Inferior parietal cortex (tissue), 1 donor: Measurements from ENCODE around the gene MERTK.
A peak's percentile ranks its signal among the peaks of the same experiment; 100 is the strongest.

Experiments
- DNase-seq: peaks from one replicate; pipeline ENCODE4 v3.0.0-alpha.2; 2016; ENCODE audit errors: extremely low spot score

MERTK gene

DNA sequence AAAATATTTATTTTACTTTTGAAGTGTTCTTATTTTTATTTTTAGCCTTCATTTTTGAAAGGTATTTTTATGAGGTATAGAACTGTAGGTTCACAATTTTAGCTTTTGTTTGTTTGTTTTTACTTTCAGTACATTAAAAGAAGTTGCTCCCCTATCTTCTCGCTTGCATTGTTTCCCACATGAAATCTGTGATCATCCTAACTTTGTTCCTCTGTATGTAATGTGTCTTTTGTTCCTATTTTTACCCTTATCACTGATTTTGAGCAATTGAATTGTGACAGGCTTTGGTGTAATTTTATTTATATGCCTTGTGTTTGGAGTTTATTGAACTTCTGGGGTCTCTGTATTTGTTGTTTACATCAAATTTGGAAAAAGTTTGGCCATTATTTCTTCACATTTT lies 78.8 kb downstream of the MERTK start:
- DNase-seq, result no peak

GRCh38 chr2:111978452-111979170 lies 80.2 kb downstream of the MERTK start:
- no peak for DNase-seq

GRCh38 chr2:111981666-111982065 lies 83.3 kb downstream of the MERTK start:
- no peak for DNase-seq

DNA sequence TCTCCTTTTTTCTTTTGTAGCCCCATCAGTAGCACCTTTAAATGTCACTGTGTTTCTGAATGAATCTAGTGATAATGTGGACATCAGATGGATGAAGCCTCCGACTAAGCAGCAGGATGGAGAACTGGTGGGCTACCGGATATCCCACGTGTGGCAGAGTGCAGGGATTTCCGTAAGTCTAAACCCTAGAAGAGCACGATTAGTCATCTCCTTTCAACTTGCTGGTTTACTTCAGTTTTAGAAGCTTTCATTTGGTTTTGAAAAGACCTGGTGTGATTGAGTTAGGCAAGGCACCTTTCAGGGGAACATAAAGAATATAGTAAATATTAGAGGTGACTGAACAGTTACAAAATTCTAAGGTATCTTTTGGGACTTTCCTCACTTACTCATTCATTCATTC lies 84.4 kb downstream of the MERTK start:
- no peak for DNase-seq

- DNase-seq, result no peak
Observed at GRCh38 chr2:111983478-111984212, 85.2 kb downstream of the MERTK start.

DNA sequence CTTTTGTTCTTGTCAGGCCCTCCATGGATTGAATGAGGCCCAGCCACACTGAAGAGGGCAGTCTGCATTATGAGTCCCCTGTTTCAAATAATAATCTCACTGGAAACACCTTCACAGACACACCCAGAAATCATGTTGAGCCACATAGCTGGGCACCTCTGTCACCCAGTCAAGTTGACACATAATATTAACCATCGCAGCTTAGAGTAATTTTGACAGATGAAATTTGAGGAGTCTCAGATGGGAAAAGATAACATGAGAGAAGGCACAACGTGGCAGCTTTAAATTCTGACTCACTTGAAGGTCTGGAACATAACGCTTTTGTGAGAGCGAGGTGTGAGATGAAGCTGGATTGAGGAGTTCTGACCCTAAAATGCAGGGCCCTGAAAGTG lies 85.8 kb downstream of the MERTK start:
- DNase-seq, result no peak

GRCh38 chr2:111985514-111985913 lies 87.1 kb downstream of the MERTK start:
- DNase-seq, result no peak

DNA sequence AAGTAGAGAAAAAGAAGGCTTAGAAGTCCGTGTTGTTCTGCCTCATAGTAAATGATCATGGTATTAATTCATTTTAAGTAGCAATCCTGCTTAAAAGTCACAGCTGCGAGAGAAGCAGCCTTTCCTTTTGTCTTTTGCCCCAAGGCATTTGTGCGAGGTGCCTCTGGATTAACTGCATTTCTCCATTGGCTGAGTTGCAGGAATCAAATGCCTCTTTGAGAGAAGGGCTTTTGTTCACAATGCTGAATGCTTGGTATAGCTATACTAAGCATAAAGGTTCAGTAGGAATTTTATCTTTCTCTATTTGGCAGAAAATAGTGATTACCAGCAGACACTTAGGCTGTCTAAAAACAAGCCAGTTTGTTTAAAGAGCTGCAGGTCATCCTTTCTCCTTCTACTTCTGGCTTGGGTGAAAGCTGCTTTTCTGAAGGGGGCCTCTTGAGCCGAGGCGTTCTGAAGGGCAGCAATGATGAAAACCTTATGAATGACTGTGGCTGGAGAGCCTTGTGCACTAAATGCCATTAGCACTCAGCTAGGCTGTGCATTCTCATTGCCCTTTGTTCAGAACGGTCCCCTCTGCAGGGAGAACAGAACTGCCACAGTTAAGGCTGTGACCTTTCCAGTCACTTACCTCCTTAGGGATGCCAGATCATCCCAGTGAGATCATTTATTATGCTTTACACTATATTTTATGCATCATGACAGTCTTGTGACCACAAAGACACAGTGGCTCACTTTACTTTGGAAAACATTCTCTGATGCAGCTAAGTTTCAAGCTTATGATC lies 87.9 kb downstream of the MERTK start:
- DNase-seq, result no peak

DNA sequence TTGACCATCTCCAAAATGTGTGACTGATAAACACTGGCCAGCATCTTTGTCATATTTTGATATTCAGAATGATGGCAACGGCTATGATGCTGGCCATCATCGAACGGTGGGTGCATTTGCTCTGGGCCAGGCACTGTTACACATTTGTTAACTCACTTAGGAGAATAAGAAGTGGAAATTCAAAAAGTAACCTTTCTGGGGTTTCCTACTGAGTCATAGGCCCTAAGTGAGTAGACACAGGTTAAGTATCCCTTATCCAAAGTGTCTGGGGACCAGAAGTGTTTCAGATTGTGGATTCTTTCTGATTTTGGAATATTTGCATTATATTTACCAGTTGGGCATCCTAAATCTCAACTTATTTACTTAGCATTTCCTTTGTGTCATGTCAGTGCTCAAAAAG lies 92.0 kb downstream of the MERTK start:
- no peak for DNase-seq

- no peak for DNase-seq
Observed at GRCh38 chr2:111990856-111991255, 92.4 kb downstream of the MERTK start.

DNA sequence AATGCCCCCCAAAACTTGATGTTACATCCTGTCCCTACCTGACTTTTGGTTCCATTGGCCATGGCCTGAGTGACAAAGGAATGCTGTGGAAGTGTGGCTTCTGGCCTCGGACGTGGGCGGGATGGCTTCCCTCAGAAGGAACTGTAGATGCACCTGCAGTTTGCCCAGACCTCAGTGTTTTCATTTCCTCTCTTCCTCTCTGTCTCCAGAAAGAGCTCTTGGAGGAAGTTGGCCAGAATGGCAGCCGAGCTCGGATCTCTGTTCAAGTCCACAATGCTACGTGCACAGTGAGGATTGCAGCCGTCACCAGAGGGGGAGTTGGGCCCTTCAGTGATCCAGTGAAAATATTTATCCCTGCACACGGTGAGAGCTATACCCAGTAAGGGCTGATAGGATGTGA lies 95.6 kb downstream of the MERTK start:
- DNase-seq, result no peak

- DNase-seq, result no peak
Observed at GRCh38 chr2:111995148-111995547, 96.7 kb downstream of the MERTK start.

DNA sequence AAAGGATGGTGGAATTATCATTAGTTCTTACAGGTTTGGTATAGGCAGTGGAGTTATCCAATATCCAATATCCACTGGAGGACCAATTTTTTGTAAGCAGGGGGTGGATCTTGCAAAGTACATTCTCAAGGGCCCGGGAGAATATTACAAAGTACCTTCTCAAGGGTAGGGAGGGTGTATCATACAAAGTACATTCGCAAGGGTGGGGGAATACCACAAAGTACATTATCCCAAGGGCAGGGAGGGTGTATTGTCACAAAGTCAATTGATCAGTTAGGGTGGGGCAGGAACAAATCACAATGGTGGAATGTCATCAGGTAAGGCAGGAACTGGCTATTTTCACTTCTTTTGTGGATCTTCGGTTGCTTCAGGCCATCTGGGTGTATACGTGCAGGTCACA lies 101.4 kb downstream of the MERTK start:
- DNase-seq, result no peak

- no peak for DNase-seq
Observed at GRCh38 chr2:112000399-112001135, 102.2 kb downstream of the MERTK start.

DNA sequence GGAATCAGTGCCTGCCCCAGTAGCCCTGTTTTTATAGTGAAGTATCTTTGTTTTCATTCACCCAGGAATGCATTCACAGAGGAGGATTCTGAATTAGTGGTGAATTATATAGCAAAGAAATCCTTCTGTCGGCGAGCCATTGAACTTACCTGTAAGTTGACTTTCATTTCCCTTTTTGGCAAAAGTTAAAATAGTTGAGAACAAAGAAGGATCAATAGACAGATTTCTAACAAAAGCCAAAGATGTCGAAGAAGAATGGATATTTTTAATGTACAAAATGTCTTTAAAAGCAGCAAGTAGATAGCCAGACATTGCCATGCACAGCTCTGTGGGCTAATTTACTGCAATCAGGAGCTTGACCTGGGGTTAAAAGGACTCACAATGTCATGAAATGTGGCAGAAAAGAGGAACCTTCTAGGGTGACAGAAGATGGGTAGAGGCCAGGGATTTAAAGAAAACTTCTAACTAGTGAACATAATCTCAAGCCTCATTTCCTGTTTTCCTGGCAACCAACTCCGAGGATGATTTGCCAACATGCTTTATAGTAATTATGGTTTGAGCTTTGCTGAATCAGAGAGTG lies 102.8 kb downstream of the MERTK start:
- DNase-seq, result no peak

GRCh38 chr2:112001942-112002341 lies 103.5 kb downstream of the MERTK start:
- DNase-seq, result no peak

DNA sequence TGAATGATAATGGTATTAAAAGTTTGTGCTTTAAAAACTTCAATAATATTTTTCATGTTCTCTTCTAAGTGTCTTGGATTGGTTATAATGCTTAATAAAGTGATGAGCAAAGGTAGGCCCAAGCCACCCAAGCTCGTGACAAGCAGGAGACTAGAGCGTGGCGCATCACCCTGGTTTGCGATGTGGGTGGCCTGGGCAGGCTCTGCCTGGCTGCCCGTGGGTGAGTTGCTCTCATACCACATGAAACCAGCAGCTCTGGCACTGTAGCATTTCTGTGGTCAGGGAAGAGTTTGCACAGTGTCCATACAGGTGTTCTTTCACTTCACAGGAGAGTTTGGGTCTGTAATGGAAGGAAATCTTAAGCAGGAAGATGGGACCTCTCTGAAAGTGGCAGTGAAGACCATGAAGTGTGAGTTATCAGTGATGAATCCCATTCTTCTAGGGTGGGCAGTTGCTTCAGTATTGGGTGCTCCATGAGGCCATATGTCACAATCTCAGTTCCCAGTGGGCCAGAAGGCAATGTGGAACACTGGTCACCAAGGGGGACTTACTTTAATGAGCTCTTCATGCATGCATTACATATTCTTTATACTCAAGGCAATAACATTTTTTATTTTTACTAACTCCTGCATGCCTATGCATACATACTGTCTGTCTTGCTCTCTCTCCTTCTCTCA lies 105.3 kb downstream of the MERTK start:
- DNase-seq, result no peak

- DNase-seq, result peak; percentile 15
Observed at GRCh38 chr2:112004253-112004645, 105.8 kb downstream of the MERTK start.

GRCh38 chr2:112005406-112006075 lies 107.1 kb downstream of the MERTK start:
- no peak for DNase-seq

DNA sequence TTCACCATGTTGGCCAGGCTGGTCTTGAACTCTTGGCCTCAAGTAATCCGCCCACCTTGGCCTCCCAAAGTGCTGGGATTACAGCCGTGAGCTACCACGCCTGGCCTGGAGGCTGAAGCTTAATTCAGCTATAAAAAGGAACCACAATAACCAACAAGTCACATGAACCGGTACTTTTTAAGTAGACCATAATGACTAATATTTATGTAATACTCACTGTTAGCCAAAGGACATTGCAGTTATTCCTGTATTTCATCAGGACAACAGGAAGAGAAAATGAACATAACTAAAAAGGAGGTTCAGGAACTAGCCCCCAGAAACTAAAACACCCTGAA lies 107.6 kb downstream of the MERTK start:
- DNase-seq, result no peak

DNA sequence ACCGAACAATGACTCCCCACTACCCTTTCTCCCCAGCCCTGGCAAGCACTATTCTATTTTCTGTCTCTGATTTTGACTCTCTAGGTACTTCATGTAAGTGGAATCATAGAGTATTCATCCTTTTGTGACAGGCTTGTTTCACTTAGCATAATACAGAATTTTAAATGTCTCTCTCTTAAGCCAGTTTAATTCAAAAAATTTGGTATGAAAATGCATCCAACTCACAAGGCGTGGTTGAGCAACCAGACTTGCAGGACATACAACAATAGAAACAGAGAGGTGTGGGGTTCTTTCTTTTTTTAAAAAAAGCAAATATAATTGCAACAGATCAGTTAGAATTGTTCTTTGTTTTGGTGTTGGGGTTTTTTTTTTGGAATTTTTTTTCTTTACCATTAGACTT lies 109.1 kb downstream of the MERTK start:
- DNase-seq, result no peak
